K562 (cell line): ENCODE measurements around the gene PACRG. TPM values are rescaled to one million over a fixed set of nuclear protein-coding genes. Genes with fewer than 3 reads are reported as not detected.

Experiments
- ATAC-seq: fragments of 200-7000 bp; cut with Tn5 transposase; 3 replicates; pipeline ENCODE4 v1.9.1; 2020; ENCODE audit warnings: moderate library complexity
- BruUV-seq: library from RNA; stranded (reverse); fragments of 400-500 nt; replicated peaks from 2 replicates; lab custom pipeline; 2021; lab: Mats Ljungman, UMichigan
- CTCF ChIA-PET: fragments of 300-600 bp; formaldehyde crosslinking; extraction: SDS; loops from one replicate; lab custom pipeline; 2021; ENCODE audit warnings: low intra/inter-chr PET ratio; lab: Yijun Ruan, JAX
- POLR2A ChIA-PET: fragments of 300-600, 350-650 bp; sonication (Branson Sonifier 250); formaldehyde crosslinking; extraction: SDS; loops from one replicate; lab custom pipeline; 2021; ENCODE audit warnings: antibody characterized with exemption, inconsistent platforms; lab: Yijun Ruan, JAX
- DNase-seq, 4 experiments: peaks; one replicate each; pipeline versions ENCODE4 v3.0.0 to v3.0.0-alpha.2; 2011 to 2018; ENCODE audit warnings: low spot score in 3 of 4, mixed read lengths in 3 of 4; ENCODE audit errors: extremely low read depth in 1 of 4
- FAIRE-seq: peaks from 2 replicates; lab custom pipeline; 2011; peaks lifted over from hg19 to GRCh38; lab: Jason Lieb, UNC
- H2AFZ ChIP-seq: 2 replicates; pipeline ENCODE4 v1.6.0; 2011; ENCODE audit warnings: low read depth, low read length, control low read depth, inconsistent platforms
- H3K27ac ChIP-seq: fragments of 200-600 bp; 3 replicates; pipeline ENCODE4 v1.8.0; 2011; ENCODE audit warnings: low read depth, mild to moderate bottlenecking, control low read depth, inconsistent platforms, low read length, moderate library complexity, mixed read lengths; ENCODE audit errors: extremely low read depth
- H3K27me3 ChIP-seq, 2 experiments: fragments of 300-600 bp in 1 of 2; 2 replicates in 1 of 2; 3 replicates in 1 of 2; pipeline versions ENCODE4 v1.6.0 to v1.8.0; 2011; ENCODE audit warnings: inconsistent platforms in 2 of 2, low read length in 2 of 2, mild to moderate bottlenecking in 1 of 2, mixed read lengths in 1 of 2, moderate library complexity in 1 of 2; ENCODE audit not compliant: control insufficient read depth in 2 of 2, insufficient read depth in 2 of 2
- H3K36me3 ChIP-seq: fragments of 300-600 bp; 3 replicates; pipeline ENCODE4 v1.8.0; 2011; ENCODE audit warnings: mild to moderate bottlenecking, low read length, inconsistent platforms; ENCODE audit not compliant: control insufficient read depth, insufficient read depth
- H3K4me1 ChIP-seq, 2 experiments: fragments of 200-600 bp in 1 of 2; replicated peaks in 1 of 2; 2 replicates in 1 of 2; 3 replicates in 1 of 2; pipeline versions ENCODE4 v1.5.1 to v1.8.0; 2011; ENCODE audit warnings: inconsistent platforms in 2 of 2, low read length in 2 of 2, mild to moderate bottlenecking in 1 of 2, mixed read lengths in 1 of 2, moderate library complexity in 1 of 2; ENCODE audit not compliant: control insufficient read depth in 2 of 2, insufficient read depth in 2 of 2
- H3K4me2 ChIP-seq: 2 replicates; pipeline ENCODE4 v1.6.1; 2011; ENCODE audit warnings: low read length, control low read depth, inconsistent platforms, mixed read lengths; ENCODE audit not compliant: insufficient read depth
- H3K4me3 ChIP-seq: fragments of 200-600 bp; sonication (generic), shearing (Covaris generic); 2 replicates; pipeline ENCODE4 v1.5.1; 2016; ENCODE audit warnings: control low read depth, inconsistent platforms
- H3K79me2 ChIP-seq: fragments of 200-600 bp; 3 replicates; pipeline ENCODE4 v1.8.0; 2011; ENCODE audit warnings: low read length, inconsistent platforms; ENCODE audit not compliant: control insufficient read depth, insufficient read depth
- H3K9ac ChIP-seq, 2 experiments: 2 replicates each; pipeline versions ENCODE4 v1.6.0 to v1.6.1; 2011; ENCODE audit warnings: low read depth in 2 of 2, low read length in 2 of 2, control low read depth in 1 of 2, inconsistent platforms in 1 of 2, mild to moderate bottlenecking in 1 of 2, mixed read lengths in 1 of 2; ENCODE audit not compliant: insufficient read depth in 1 of 2
- H3K9me1 ChIP-seq: one replicate; pipeline ENCODE4 v1.6.0; 2011; ENCODE audit warnings: inconsistent platforms, mild to moderate bottlenecking, low read length, moderate library complexity; ENCODE audit not compliant: control insufficient read depth, insufficient read depth
- H3K9me3 ChIP-seq: replicated peaks from 2 replicates; pipeline ENCODE4 v1.5.1; 2011; ENCODE audit warnings: low read depth, low read length, inconsistent platforms; ENCODE audit not compliant: control insufficient read depth, insufficient read depth
- H4K20me1 ChIP-seq: replicated peaks from 2 replicates; pipeline ENCODE4 v1.6.1; 2011; ENCODE audit warnings: low read length, inconsistent platforms, mixed read lengths; ENCODE audit not compliant: control insufficient read depth, insufficient read depth
- ATF6 ChIP-seq: sonication (generic); formaldehyde crosslinking; IDR thresholded peaks from 2 replicates; pipeline ENCODE4 v1.4.0; 2020; ENCODE audit warnings: mild to moderate bottlenecking, missing genetic modification reagents
- ATF7 ChIP-seq: fragments of 450-650 bp; IDR thresholded peaks from 2 replicates; pipeline ENCODE4 v1.7.1; 2014; ENCODE audit warnings: mild to moderate bottlenecking, moderate library complexity
- HIVEP1 ChIP-seq: fragments of 250-450 bp; sonication (Bioruptor Pico); IDR thresholded peaks from 2 replicates; pipeline ENCODE4 v1.4.0; 2020; ENCODE audit warnings: mild to moderate bottlenecking
- HOMEZ ChIP-seq: fragments of 250-450 bp; sonication (Bioruptor Pico); IDR thresholded peaks from 2 replicates; pipeline ENCODE4 v1.4.0; 2020; ENCODE audit warnings: mild to moderate bottlenecking, moderate library complexity
- NFE2 ChIP-seq: IDR thresholded peaks from 2 replicates; pipeline ENCODE4 v1.6.1; 2014; ENCODE audit warnings: antibody characterized with exemption, low read depth
- POU5F1 ChIP-seq: fragments of 150-350 bp; IDR thresholded peaks from 2 replicates; pipeline ENCODE4 v1.6.1; 2014; ENCODE audit warnings: borderline replicate concordance, low read length, low read depth, mild to moderate bottlenecking; ENCODE audit not compliant: partially characterized antibody
- SNRNP70 ChIP-seq: fragments of 200-400 bp; formaldehyde crosslinking; optimal IDR thresholded peaks from 2 replicates; pipeline ENCODE3; 2017; ENCODE audit warnings: low read depth, low read length
- TCF7 ChIP-seq: sonication (generic); IDR thresholded peaks from 2 replicates; pipeline ENCODE4 v1.6.1; 2016; ENCODE audit warnings: antibody characterized with exemption, borderline replicate concordance
- ZEB2 ChIP-seq: fragments of 450-650 bp; IDR thresholded peaks from 2 replicates; pipeline ENCODE4 v1.6.1; 2016
- ZNF232 ChIP-seq: sonication (generic); formaldehyde crosslinking; IDR thresholded peaks from 2 replicates; pipeline ENCODE4 v1.8.0; 2022; ENCODE audit warnings: mild to moderate bottlenecking, missing genetic modification reagents
- ZNF592 ChIP-seq: fragments of 450-650 bp; IDR thresholded peaks from 2 replicates; pipeline ENCODE4 v1.6.1; 2017; ENCODE audit warnings: antibody characterized with exemption, mild to moderate bottlenecking
- ZNF75A ChIP-seq: fragments of 450-650 bp; formaldehyde crosslinking; IDR thresholded peaks from 2 replicates; pipeline ENCODE4 v1.4.0; 2020; ENCODE audit warnings: mild to moderate bottlenecking
- WGBS: fragments of 100-300 bp; shearing (Covaris generic); methylation state at CpG from one replicate; pipeline ENCODE4 v1.1.6; 2016; ENCODE audit warnings: low coverage, mixed read lengths; ENCODE audit not compliant: insufficient coverage; ENCODE audit errors: missing lambda C conversion rate; 5-methylcytosine and 5-hydroxymethylcytosine counted together
- in situ Hi-C: fragments of 300-500 bp; cut with MboI; formaldehyde crosslinking; loops from 4 replicates; pipeline ENCODE4 v1.15.0; 2018; ENCODE audit warnings: inconsistent platforms, mixed read lengths
- intact Hi-C: fragments of 100-400 bp; cut with micrococcal nuclease; formaldehyde crosslinking; loops from 2 replicates; pipeline ENCODE4 v1.14.2; 2022
- polyA plus RNA-seq, 8 experiments: library from polyadenylated mRNA; depleted of rRNA in 4 of 8; stranded (reverse) in 5 of 8; unstranded in 3 of 8; fragments of >200 nt; fragmentation: Nextera tagmentation in 2 of 8; fragmentation: Illumina TruSeq in 1 of 8; extraction: Ambion mirVana in 2 of 8; extraction: Trizol in 1 of 8; gene quantifications; 2 replicates each; pipeline versions ENCODE4 v1.2.1 to v1.2.3, GENCODE V29; 2011 to 2014; ENCODE audit warnings: inconsistent platforms in 1 of 8, missing spikeins in 1 of 8
- total RNA-seq, 7 experiments: library from RNA; depleted of rRNA in 6 of 7; stranded (reverse); fragments of >200 nt in 6 of 7; fragmentation: Illumina TruSeq in 2 of 7; extraction: Trizol in 2 of 7; gene quantifications; 2 replicates each; pipeline versions ENCODE4 v1.2.1 to v1.2.3, GENCODE V29; 2011 to 2021; ENCODE audit warnings: low replicate concordance in 1 of 7

Gene PACRG
- total and polyA plus RNA-seq, 9 of the 15 experiments (the other 6 are each of a cell fraction or from before 2014, with no cell fraction given) = 0.04 TPM; not detected in 8

GRCh38 chr6:163063561-163063960 lies 335.8 kb downstream of the PACRG start:
- H3K4me3 ChIP-seq = no peak overlapping the region
- CTCF ChIA-PET = no interaction called here
- in situ Hi-C loops = no loop called here
- H3K79me2 ChIP-seq = no peaks in the 10 kb centered on the region
- intact Hi-C loops = no loop called here
- TF ChIP-seq ZEB2 = no peak
- no peak for TF ChIP-seq HOMEZ (CRISPR knock-in tag)
- no peak for TF ChIP-seq HIVEP1 (CRISPR knock-in tag)
- TF ChIP-seq SNRNP70 = no peak
- TF ChIP-seq ZNF232 (CRISPR knock-in tag) = no peak
- TF ChIP-seq ZNF592 = no peak
- no peak for TF ChIP-seq ATF6 (CRISPR knock-in tag)
- TF ChIP-seq TCF7 = no peak
- no peak for TF ChIP-seq NFE2
- TF ChIP-seq POU5F1 = no peak
- no peak for TF ChIP-seq ATF7
- TF ChIP-seq ZNF75A (CRISPR knock-in tag) = no peak
- TF ChIP-seq, all 486 proteins: peak for 0
- Histone ChIP-seq H3K27ac (no peak overlapping the region), H3K9me3 (no peaks in the 10 kb centered on the region), H3K36me3 (no peaks in the 10 kb centered on the region), H2AFZ (no peak overlapping the region), H3K27me3 (no peaks in the 10 kb centered on the region), H3K4me1 (no peaks in the 10 kb centered on the region), H3K4me2 (no peak overlapping the region), H4K20me1 (no peaks in the 10 kb centered on the region), H3K9me1 (no peaks in the 10 kb centered on the region), H3K9ac (no peak overlapping the region)
- WGBS = 1% methylated on average over 6 of the region's 6 CpGs
- FAIRE-seq (no peak), ATAC-seq (no peak), DNase-seq (no peak)
- no TSS peak for BruUV-seq
- POLR2A ChIA-PET = no interaction called here
